Tibial nerve (tissue), 4 donors: ENCODE data around the gene LMF1.

Experiments used
- CTCF ChIP-seq, 5 experiments: fragments of 200-600 bp in 3 of 5; fragments of 450-650 bp in 2 of 5; sonication (generic) in 3 of 5; IDR thresholded peaks; one replicate each; pipeline ENCODE4 v1.5.1; 2016 to 2019; ENCODE audit warnings: antibody characterized with exemption in 5 of 5, mild to moderate bottlenecking in 3 of 5, moderate library complexity in 2 of 5
- EP300 ChIP-seq, 2 donors: sonication (generic); formaldehyde crosslinking; IDR thresholded peaks; one replicate each; pipeline ENCODE4 v1.6.1; 2017; ENCODE audit warnings: antibody characterized with exemption in 2 of 2, mild to moderate bottlenecking in 1 of 2

- TF ChIP-seq CTCF (IDR thresholded peaks at IDR 0.05) (no peak), EP300 (IDR thresholded peaks at IDR 0.05) (no peak)
These were observed 6.3 kb downstream of the LMF1 start for GRCh38 chr16:964356-965035.
